Kidney tubule cell (primary cell): ENCODE data around the gene ADAMTS19.
"Not testable (repeated sequence)": the region's sequence is repeated elsewhere in the genome, so short reads cannot be mapped to it uniquely, and the experiment has no call there.

Experiments used
- DNase-seq: peaks from one replicate; pipeline ENCODE4 v3.0.0-alpha.2; 2018; ENCODE audit warnings: low spot score

ADAMTS19 gene

GRCh38 chr5:129459777-129460671 lies at the start of gene ADAMTS19:
ADAMTS19 (plus strand) TSS chr5:129460298; CDS start chr5:129460392, 94 bp downstream.
- peak; percentile 67 for DNase-seq

- no peak for DNase-seq
These were observed 49.6 kb upstream of the ADAMTS19 start for GRCh38 chr5:129410488-129410887.

- DNase-seq = no peak
These were observed 47.4 kb upstream of the ADAMTS19 start for GRCh38 chr5:129412721-129413120.

GRCh38 chr5:129413570-129413969 lies 46.5 kb upstream of the ADAMTS19 start:
- DNase-seq = no peak

GRCh38 chr5:129419292-129419691 lies 40.8 kb upstream of the ADAMTS19 start:
- DNase-seq = no peak

GRCh38 chr5:129425031-129425430 lies 35.1 kb upstream of the ADAMTS19 start:
- DNase-seq = no peak

GRCh38 chr5:129426071-129426470 lies 34.0 kb upstream of the ADAMTS19 start:
- no peak for DNase-seq

- DNase-seq = not testable (repeated sequence)
These were observed 31.5 kb upstream of the ADAMTS19 start for GRCh38 chr5:129428636-129429035.

- DNase-seq = no peak
These were observed 28.7 kb upstream of the ADAMTS19 start for GRCh38 chr5:129431406-129431805.

GRCh38 chr5:129438322-129438721 lies 21.8 kb upstream of the ADAMTS19 start:
- DNase-seq = no peak

- no peak for DNase-seq
These were observed 19.7 kb upstream of the ADAMTS19 start for GRCh38 chr5:129440424-129440823.

- no peak for DNase-seq
These were observed 19.0 kb upstream of the ADAMTS19 start for GRCh38 chr5:129441096-129441495.

GRCh38 chr5:129445379-129445778 lies 14.7 kb upstream of the ADAMTS19 start:
- DNase-seq = no peak

GRCh38 chr5:129447968-129448367 lies 12.1 kb upstream of the ADAMTS19 start:
- DNase-seq = no peak

GRCh38 chr5:129448654-129449053 lies 11.4 kb upstream of the ADAMTS19 start:
- no peak for DNase-seq

GRCh38 chr5:129454461-129454860 lies 5.6 kb upstream of the ADAMTS19 start:
- DNase-seq = no peak

GRCh38 chr5:129459450-129459776 lies 685 bp upstream of the ADAMTS19 start:
- DNase-seq = no peak

- DNase-seq = no peak
These were observed 506 bp downstream of the ADAMTS19 start for GRCh38 chr5:129460672-129460935.

- DNase-seq = peak; percentile 47
These were observed 1.0 kb downstream of the ADAMTS19 start for GRCh38 chr5:129460936-129461710.

- no peak for DNase-seq
These were observed 1.7 kb downstream of the ADAMTS19 start for GRCh38 chr5:129461711-129462332.

- DNase-seq = no peak
These were observed 5.8 kb downstream of the ADAMTS19 start for GRCh38 chr5:129465776-129466344.

GRCh38 chr5:129474544-129474943 lies 14.4 kb downstream of the ADAMTS19 start:
- DNase-seq = no peak

GRCh38 chr5:129476751-129477150 lies 16.7 kb downstream of the ADAMTS19 start:
- no peak for DNase-seq
